Neuronal stem cell (in vitro differentiated cells): ENCODE data around the gene TSHZ2.
A peak's percentile ranks its signal among the peaks of the same experiment; 100 is the strongest.

Source experiments
- DNase-seq: peaks from one replicate; pipeline ENCODE4 v3.0.0-alpha.2; 2013; ENCODE audit warnings: low spot score
- H2AFZ ChIP-seq: one replicate; pipeline ENCODE4 v1.6.1; 2013; ENCODE audit warnings: mild to moderate bottlenecking, low read length, inconsistent platforms
- H2AK5ac ChIP-seq: 2 replicates; pipeline ENCODE4 v1.6.1; 2013; ENCODE audit warnings: low read depth, mild to moderate bottlenecking, inconsistent platforms, low read length, moderate library complexity, mixed read lengths
- H2BK120ac ChIP-seq: 2 replicates; pipeline ENCODE4 v1.6.1; 2013; ENCODE audit warnings: low read depth, mild to moderate bottlenecking, inconsistent platforms, low read length, moderate library complexity, mixed read lengths
- H2BK12ac ChIP-seq: one replicate; pipeline ENCODE4 v1.6.1; 2013; ENCODE audit warnings: low read length, inconsistent platforms
- H2BK15ac ChIP-seq: 2 replicates; pipeline ENCODE4 v1.6.1; 2013; ENCODE audit warnings: mild to moderate bottlenecking, low read length, inconsistent platforms, mixed read lengths
- H2BK5ac ChIP-seq: one replicate; pipeline ENCODE4 v1.6.1; 2013; ENCODE audit warnings: inconsistent platforms, mild to moderate bottlenecking, low read length, moderate library complexity
- H3K14ac ChIP-seq: one replicate; pipeline ENCODE4 v1.6.1; 2013; ENCODE audit warnings: low read length, inconsistent platforms
- H3K18ac ChIP-seq: 2 replicates; pipeline ENCODE4 v1.6.1; 2013; ENCODE audit warnings: low read length, inconsistent platforms
- H3K23ac ChIP-seq: 2 replicates; pipeline ENCODE4 v1.6.1; 2013; ENCODE audit warnings: low read depth, mild to moderate bottlenecking, mixed read lengths, low read length, inconsistent platforms; ENCODE audit not compliant: poor library complexity
- H3K27ac ChIP-seq: replicated peaks from 3 replicates; pipeline ENCODE4 v1.5.1; 2013; ENCODE audit warnings: low read length, inconsistent platforms
- H3K27me3 ChIP-seq, 3 experiments: 2 replicates each; pipeline ENCODE4 v1.6.1; 2013; ENCODE audit warnings: low read length in 3 of 3, mild to moderate bottlenecking in 2 of 3, inconsistent platforms in 1 of 3, low read depth in 1 of 3, mixed read lengths in 1 of 3, moderate library complexity in 1 of 3; ENCODE audit not compliant: control insufficient read depth in 3 of 3, insufficient read depth in 3 of 3
- H3K36me3 ChIP-seq, 2 donors: replicated peaks in 1 of 2; 2 replicates each; pipeline ENCODE4 v1.6.1; 2013; ENCODE audit warnings: low read length in 2 of 2; ENCODE audit not compliant: control insufficient read depth in 2 of 2, insufficient read depth in 2 of 2
- H3K4ac ChIP-seq: 2 replicates; pipeline ENCODE4 v1.6.1; 2013; ENCODE audit warnings: inconsistent platforms, mild to moderate bottlenecking, low read length, moderate library complexity
- H3K4me1 ChIP-seq, 2 donors: 1 replicate in 1 of 2; 2 replicates in 1 of 2; pipeline ENCODE4 v1.6.1; 2013; ENCODE audit warnings: low read length in 2 of 2, low read depth in 1 of 2; ENCODE audit not compliant: control insufficient read depth in 2 of 2, insufficient read depth in 1 of 2
- H3K4me2 ChIP-seq: one replicate; pipeline ENCODE4 v1.6.1; 2013; ENCODE audit warnings: mild to moderate bottlenecking, low read length, inconsistent platforms; ENCODE audit not compliant: insufficient read depth, poor library complexity, severe bottlenecking
- H3K4me3 ChIP-seq, 2 donors: 2 replicates each; pipeline ENCODE4 v1.5.1; 2013; ENCODE audit warnings: low read length in 2 of 2, mild to moderate bottlenecking in 2 of 2, inconsistent platforms in 1 of 2, moderate library complexity in 1 of 2
- H3K79me1 ChIP-seq: one replicate; pipeline ENCODE4 v1.6.1; 2013; ENCODE audit warnings: low read depth, mild to moderate bottlenecking, inconsistent platforms, low read length, moderate library complexity
- H3K9ac ChIP-seq: one replicate; pipeline ENCODE4 v1.6.1; 2013; ENCODE audit warnings: mild to moderate bottlenecking, low read depth, low read length, inconsistent platforms; ENCODE audit not compliant: poor library complexity
- H3K9me3 ChIP-seq, 2 donors: replicated peaks in 1 of 2; 2 replicates each; pipeline versions ENCODE3 to v1.6.1; 2013; ENCODE audit warnings: low read length in 2 of 2, mild to moderate bottlenecking in 2 of 2, inconsistent platforms in 1 of 2, low read depth in 1 of 2, mixed read lengths in 1 of 2, moderate library complexity in 1 of 2; ENCODE audit not compliant: control insufficient read depth in 2 of 2, insufficient read depth in 1 of 2
- H4K8ac ChIP-seq: one replicate; pipeline ENCODE4 v1.6.1; 2013; ENCODE audit warnings: low read depth, mild to moderate bottlenecking, inconsistent platforms, low read length, moderate library complexity
- H4K91ac ChIP-seq: one replicate; pipeline ENCODE4 v1.6.1; 2013; ENCODE audit warnings: low read length, low read depth, mild to moderate bottlenecking, inconsistent platforms; ENCODE audit not compliant: poor library complexity
- WGBS, 2 donors: extraction: QIAGEN DNeasy Blood & Tissue Kit; methylation state at CpG; one replicate each; pipeline ENCODE4 v1.1.7; 2013; ENCODE audit warnings: missing lambda C conversion rate in 2 of 2, mixed read lengths in 1 of 2; ENCODE audit not compliant: insufficient read length in 2 of 2, insufficient replicate concordance in 1 of 2; ENCODE audit errors: extremely low coverage in 2 of 2; 5-methylcytosine and 5-hydroxymethylcytosine counted together

TSHZ2 gene

GRCh38 chr20:53250456-53250855 is 278.3 kb downstream of the TSHZ2 start:
- Histone ChIP-seq H3K36me3 (peaks cover 0 to 3% of the 10 kb centered on the region in 2 donors), H3K4me3 (no peak overlapping the region), H2AK5ac (no peak overlapping the region), H3K4me1 (peaks cover 19 to 24% of the 10 kb centered on the region in 2 donors), H3K9me3 (peaks cover 6 to 9% of the 10 kb centered on the region in 2 donors), H3K79me1 (no peaks in the 10 kb centered on the region), H2AFZ (no peak overlapping the region), H3K4ac (no peak overlapping the region), H3K14ac (no peak overlapping the region), H4K91ac (no peak overlapping the region), H3K23ac (no peak overlapping the region), H3K18ac (no peak overlapping the region), H3K4me2 (no peak overlapping the region), H2BK12ac (no peak overlapping the region), H2BK120ac (no peak overlapping the region), H3K27me3 (no peaks in the 10 kb centered on the region), H3K9ac (no peak overlapping the region), H2BK15ac (no peak overlapping the region), H3K27ac (no peak overlapping the region), H4K8ac (no peak overlapping the region), H2BK5ac (no peak overlapping the region)
- no CpG with 5 or more reads among the region's 4 CpGs for WGBS, 2 donors
- peak; percentile 35 for DNase-seq

- Histone ChIP-seq H3K4ac (no peak overlapping the region), H3K27ac (no peak overlapping the region), H3K4me2 (no peak overlapping the region)
Measured at GRCh38 chr20:53252002-53252401, 279.8 kb downstream of the TSHZ2 start.

GRCh38 chr20:53253668-53254067 is 281.5 kb downstream of the TSHZ2 start:
- no peak for DNase-seq
- Histone ChIP-seq H2BK5ac (no peak overlapping the region), H3K9ac (no peak overlapping the region), H3K27me3 (no peaks in the 10 kb centered on the region), H3K36me3 (peaks cover 0 to 4% of the 10 kb centered on the region in 2 donors), H4K8ac (no peak overlapping the region), H3K18ac (peak overlapping the region; percentile 22), H3K4me3 (no peak overlapping the region), H2AK5ac (no peak overlapping the region), H4K91ac (peak overlapping the region; percentile 45), H2BK120ac (no peak overlapping the region), H3K14ac (no peak overlapping the region), H2AFZ (no peak overlapping the region), H3K9me3 (peaks cover 6 to 9% of the 10 kb centered on the region in 2 donors), H3K23ac (no peak overlapping the region), H3K4ac (no peak overlapping the region), H3K27ac (no peak overlapping the region), H2BK12ac (no peak overlapping the region), H3K79me1 (no peaks in the 10 kb centered on the region), H3K4me1 (peaks cover 19 to 21% of the 10 kb centered on the region in 2 donors), H2BK15ac (no peak overlapping the region), H3K4me2 (no peak overlapping the region)
- WGBS, 2 donors, result no CpG with 5 or more reads among the region's 18 CpGs

More at GRCh38 chr20:53252002-53252401, 279.8 kb downstream of the TSHZ2 start:
- no peak overlapping the region for H2AFZ ChIP-seq
- peaks cover 6 to 9% of the 10 kb centered on the region in 2 donors for H3K9me3 ChIP-seq
- H4K8ac ChIP-seq, result no peak overlapping the region
- H3K18ac ChIP-seq, result no peak overlapping the region
- DNase-seq, result no peak
- H3K14ac ChIP-seq, result no peak overlapping the region
- no peak overlapping the region for H3K9ac ChIP-seq
- no peak overlapping the region for H3K4me3 ChIP-seq
- H2BK12ac ChIP-seq, result no peak overlapping the region
- no peak overlapping the region for H2BK15ac ChIP-seq
- WGBS, 2 donors, result no CpG with 5 or more reads among the region's 5 CpGs
- no peak overlapping the region for H2BK120ac ChIP-seq
- H3K79me1 ChIP-seq, result no peaks in the 10 kb centered on the region
- H2AK5ac ChIP-seq, result no peak overlapping the region
- no peak overlapping the region for H2BK5ac ChIP-seq
- no peaks in the 10 kb centered on the region for H3K27me3 ChIP-seq
- no peak overlapping the region for H4K91ac ChIP-seq
- peaks cover 0 to 4% of the 10 kb centered on the region in 2 donors for H3K36me3 ChIP-seq
- H3K23ac ChIP-seq, result no peak overlapping the region
- H3K4me1 ChIP-seq, result peaks cover 19 to 21% of the 10 kb centered on the region in 2 donors

GRCh38 chr20:53255102-53255710 is 283.0 kb downstream of the TSHZ2 start:
- H4K91ac ChIP-seq, result no peak overlapping the region
- H2BK12ac ChIP-seq, result no peak overlapping the region
- no peak overlapping the region for H2AK5ac ChIP-seq
- DNase-seq, result no peak
- no peak overlapping the region for H3K4me3 ChIP-seq
- no peak overlapping the region for H2BK15ac ChIP-seq
- no peak overlapping the region for H3K4me2 ChIP-seq
- H3K18ac ChIP-seq, result peak overlapping the region; percentile 57
- no peak overlapping the region for H3K9ac ChIP-seq
- peaks cover 6 to 9% of the 10 kb centered on the region in 2 donors for H3K9me3 ChIP-seq
- H3K27me3 ChIP-seq, result no peaks in the 10 kb centered on the region
- H3K79me1 ChIP-seq, result no peaks in the 10 kb centered on the region
- no peak overlapping the region for H4K8ac ChIP-seq
- WGBS, 2 donors, result no CpG with 5 or more reads among the region's 18 CpGs
- peaks cover 0 to 4% of the 10 kb centered on the region in 2 donors for H3K36me3 ChIP-seq
- H3K14ac ChIP-seq, result peak overlapping the region; percentile 91
- H3K4ac ChIP-seq, result no peak overlapping the region
- peaks cover 10% of the 10 kb centered on the region in 2 donors for H3K4me1 ChIP-seq
- no peak overlapping the region for H2BK120ac ChIP-seq
- H2AFZ ChIP-seq, result no peak overlapping the region
- H2BK5ac ChIP-seq, result no peak overlapping the region
- no peak overlapping the region for H3K23ac ChIP-seq
- no peak overlapping the region for H3K27ac ChIP-seq
